NCI-H1092 (cell line): ENCODE results near the gene SFT2D2.

Experiments used
- DNase-seq: peaks from one replicate; lab custom pipeline; 2025; lab: John Stamatoyannopoulos, UW

Gene SFT2D2

DNA sequence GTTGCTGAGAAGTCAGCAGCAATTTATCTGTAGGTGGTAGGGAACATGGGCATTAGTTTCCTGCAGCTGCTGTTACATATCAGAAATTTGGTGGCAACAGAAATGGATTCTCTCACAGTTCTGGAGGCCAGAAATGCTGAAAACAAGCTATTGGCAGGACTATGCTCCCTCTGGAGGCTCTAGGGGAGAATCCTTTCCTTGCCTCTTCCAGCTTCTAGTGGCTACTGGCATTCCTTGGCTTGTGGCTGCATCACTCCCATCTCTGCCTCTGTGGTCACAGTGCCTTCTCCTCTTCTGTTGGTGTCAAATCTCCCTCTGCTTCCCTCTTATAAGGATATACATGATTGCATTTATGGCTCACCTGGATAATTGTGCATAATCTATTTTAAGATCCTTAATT is 2.5 kb upstream of the SFT2D2 start:
- no peak for DNase-seq

GRCh38 chr1:168223681-168224540 is 1.9 kb upstream of the SFT2D2 start:
- DNase-seq, result no peak

- no peak for DNase-seq
These were observed 813 bp upstream of the SFT2D2 start for GRCh38 chr1:168224991-168225390.

- no peak for DNase-seq
These were observed 1.8 kb downstream of the SFT2D2 start for GRCh38 chr1:168227620-168228019.

DNA sequence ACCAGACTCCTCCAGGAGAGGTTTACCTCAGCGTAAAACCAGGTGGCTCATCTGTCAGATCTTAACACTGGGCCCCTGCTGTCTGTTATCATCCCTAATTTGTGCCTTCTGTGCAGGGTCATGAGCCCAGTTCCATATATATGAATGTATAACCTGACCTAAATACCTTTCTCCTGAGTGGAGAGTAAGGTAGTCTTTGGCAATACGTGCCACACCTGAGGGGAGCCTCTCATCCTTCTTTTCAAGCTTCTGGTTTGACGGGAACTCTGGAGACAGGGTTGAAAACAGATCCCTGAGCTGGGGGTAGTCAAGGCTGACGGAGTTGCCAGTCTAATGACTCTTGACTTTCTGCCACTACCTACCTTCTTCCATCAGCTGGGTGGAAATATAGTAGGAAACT is 4.1 kb downstream of the SFT2D2 start:
- no peak for DNase-seq

DNA sequence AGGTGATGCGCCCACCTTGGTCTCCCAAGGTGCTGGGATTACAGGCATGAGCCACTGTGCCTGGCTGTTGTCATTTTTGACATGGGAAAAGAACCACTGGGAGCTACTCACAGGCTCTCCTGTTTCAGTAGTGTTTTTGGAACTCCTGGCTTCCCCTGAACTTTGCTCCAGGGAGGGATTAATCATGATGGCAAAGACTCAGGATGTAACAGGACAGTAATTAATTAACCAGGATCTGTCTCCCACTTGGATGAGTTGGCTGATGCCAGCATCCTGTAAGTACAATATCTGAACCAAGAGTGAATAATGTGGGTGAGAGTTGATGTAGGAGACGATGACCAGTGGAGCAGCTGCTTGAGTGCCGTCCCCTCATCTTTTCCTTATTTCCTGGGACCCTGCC is 4.9 kb downstream of the SFT2D2 start:
- DNase-seq, result no peak

DNA sequence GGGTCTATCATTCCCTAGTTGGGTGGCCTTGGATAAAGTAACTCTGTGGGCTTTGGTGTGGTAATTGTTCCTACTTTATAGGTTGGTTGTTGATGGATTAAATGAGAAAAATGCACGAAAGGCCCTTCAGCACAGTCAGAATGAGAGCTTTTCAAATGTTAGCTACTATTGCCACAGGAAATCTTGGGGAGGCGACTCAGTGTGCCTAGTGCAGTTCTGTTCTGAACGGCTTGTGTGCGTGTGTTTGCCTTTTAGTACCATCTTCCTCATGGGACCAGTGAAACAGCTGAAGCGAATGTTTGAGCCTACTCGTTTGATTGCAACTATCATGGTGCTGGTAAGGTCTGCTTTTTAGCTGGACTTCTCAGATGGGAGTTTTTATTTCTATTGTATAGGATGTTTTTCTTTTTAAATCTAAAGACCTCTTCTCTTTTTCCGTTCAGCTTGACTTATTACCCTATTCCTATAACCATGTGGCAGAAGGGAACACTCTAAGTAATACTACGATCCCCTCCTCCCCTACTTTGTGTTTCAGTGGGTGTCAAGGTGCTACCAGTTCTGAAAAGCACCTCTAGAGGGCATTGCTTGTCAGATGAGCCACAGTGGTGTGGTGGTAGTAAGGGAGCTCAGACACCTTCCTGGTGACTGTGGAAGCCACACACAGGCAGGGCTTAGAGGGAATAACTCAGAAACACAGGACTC is 9.2 kb downstream of the SFT2D2 start:
- DNase-seq, result peak; percentile 22

DNA sequence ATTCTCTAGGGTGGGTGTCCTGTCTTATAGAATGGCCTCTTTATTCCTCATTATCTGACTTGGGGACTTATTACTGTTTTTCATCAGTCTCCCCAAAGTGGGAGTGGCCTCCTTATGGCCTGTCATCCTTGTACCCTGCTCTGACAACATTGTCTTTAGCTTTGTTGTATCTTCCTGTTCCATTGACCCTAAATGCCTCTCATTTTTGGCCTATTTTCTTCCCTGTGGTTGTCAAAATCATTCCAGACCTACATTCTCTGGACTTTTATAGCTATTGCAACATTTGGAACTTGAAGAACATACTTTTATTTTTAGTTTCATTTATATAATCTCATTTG is 9.7 kb downstream of the SFT2D2 start:
- no peak for DNase-seq

GRCh38 chr1:168235937-168236336 is 10.1 kb downstream of the SFT2D2 start:
- no peak for DNase-seq

- DNase-seq, result no peak
These were observed 11.2 kb downstream of the SFT2D2 start for GRCh38 chr1:168236836-168237611.

GRCh38 chr1:168243198-168243597 is 17.4 kb downstream of the SFT2D2 start:
- no peak for DNase-seq

GRCh38 chr1:168243636-168244212 is 17.9 kb downstream of the SFT2D2 start:
- DNase-seq, result no peak

GRCh38 chr1:168245042-168245441 is 19.2 kb downstream of the SFT2D2 start:
- DNase-seq, result no peak

GRCh38 chr1:168246506-168246905 is 20.7 kb downstream of the SFT2D2 start:
- no peak for DNase-seq

DNA sequence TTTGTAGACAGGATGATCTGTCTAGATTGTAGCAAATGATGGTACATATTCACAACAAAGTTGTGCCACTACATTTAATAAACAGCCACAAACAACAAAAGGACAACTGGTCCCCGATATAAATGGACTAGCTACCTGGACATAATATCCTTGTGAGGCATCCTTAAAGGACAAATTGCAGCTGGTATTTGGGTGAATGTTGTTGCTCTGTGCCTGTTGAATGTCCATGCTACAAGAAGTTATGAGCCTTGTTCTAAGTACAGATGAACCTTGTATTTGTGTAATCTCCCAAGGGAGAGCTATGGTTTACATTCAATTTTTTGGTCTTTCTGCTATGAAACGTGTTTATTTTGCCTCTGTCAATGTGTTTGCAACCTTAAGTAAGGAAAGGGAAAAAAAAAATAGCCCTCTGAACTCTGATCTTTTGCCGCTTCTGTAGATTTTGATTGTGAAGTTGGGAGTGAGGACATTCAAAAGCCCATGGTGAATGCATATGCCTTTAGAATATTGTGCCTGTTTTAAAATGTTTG is 26.5 kb downstream of the SFT2D2 start:
- DNase-seq, result no peak

- DNase-seq, result no peak
These were observed 30.4 kb downstream of the SFT2D2 start for GRCh38 chr1:168256164-168256563.

DNA sequence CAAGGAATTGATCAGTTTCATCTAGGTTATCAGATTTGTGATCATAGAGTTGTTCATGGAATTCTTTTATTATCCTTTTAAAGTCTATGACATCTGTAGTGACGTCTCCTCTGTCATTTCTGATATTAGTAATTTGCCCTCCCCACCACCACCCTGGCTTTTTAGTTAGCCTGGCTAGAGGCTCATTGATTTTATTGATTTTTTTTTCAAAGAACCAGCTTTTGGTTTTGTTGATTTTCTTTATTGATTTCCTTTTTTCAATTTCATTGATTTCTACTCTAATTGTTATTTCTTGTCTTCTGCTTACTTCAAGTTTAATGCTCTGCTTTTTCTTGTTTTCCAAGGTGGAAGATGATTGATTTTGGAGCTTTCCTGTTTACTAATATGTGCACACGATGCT is 31.6 kb downstream of the SFT2D2 start:
- DNase-seq, result no peak

- DNase-seq, result no peak
These were observed 33.8 kb downstream of the SFT2D2 start for GRCh38 chr1:168259567-168259966.

DNA sequence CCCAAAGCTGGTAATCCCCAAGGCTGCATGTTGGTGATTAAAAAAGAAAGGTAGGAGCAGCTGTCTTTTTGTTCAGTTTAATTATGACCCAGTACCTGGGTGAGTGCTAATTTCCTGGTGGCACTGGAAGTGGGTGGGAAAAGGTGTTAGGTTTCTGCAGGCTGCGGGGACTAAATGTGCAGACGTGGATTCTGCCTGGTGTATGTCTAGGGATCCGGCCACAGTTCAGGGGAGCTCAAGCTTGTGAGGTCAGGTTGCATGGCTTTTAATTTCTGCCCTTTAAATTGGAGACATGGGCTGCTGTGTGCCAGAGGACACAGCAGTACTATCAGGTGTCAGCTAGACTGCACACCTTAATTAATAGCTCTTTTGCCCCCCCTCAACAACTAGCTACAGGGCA is 34.6 kb downstream of the SFT2D2 start:
- no peak for DNase-seq

GRCh38 chr1:168261390-168261789 is 35.6 kb downstream of the SFT2D2 start:
- no peak for DNase-seq

- no peak for DNase-seq
These were observed 37.3 kb downstream of the SFT2D2 start for GRCh38 chr1:168263130-168263529.

DNA sequence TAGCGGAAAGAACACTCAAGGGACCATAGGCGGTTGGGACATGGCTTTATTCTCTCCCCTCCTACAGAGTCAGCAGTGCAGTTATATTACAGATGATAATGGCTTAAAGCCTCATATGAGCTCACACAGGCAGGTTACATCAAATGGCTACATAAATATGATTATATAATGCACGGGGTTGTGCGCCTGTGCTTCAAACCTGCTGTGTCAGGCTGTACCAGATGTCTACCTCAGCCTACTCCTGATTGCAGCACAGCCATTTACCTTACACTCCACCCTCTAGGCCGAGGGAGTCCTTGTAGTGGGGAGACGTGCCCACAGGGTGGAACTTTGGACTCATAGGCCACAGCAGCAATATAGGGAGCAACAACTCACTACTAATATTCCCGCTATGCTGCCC is 38.5 kb downstream of the SFT2D2 start:
- DNase-seq, result no peak
